SK-N-MC (cell line): Measurements from ENCODE around the gene SRPRB.

Experiments
- EZH2 ChIP-seq: fragments of 200-600 bp; sonication (generic); IDR thresholded peaks from one replicate; pipeline ENCODE4 v1.6.1; 2017; ENCODE audit warnings: antibody characterized with exemption
- POLR2AphosphoS5 ChIP-seq: IDR thresholded peaks from 2 replicates; pipeline ENCODE4 v1.6.1; 2012; ENCODE audit warnings: mild to moderate bottlenecking, low read depth, low read length, borderline replicate concordance

GRCh38 chr3:133841196-133841595 lies 35.6 kb downstream of the SRPRB start:
- TF ChIP-seq POLR2AphosphoS5: no peak
- TF ChIP-seq EZH2: no peak
